ENCODE results near the gene VWA7.

- no peak for TF ChIP-seq CTCF (IDR thresholded peaks at IDR 0.05)
- no peak for TF ChIP-seq POLR2A (IDR thresholded peaks at IDR 0.05)
Measured at GRCh38 chr6:31764198-31764597, 12.9 kb downstream of the VWA7 start.

All from body of pancreas (tissue), 4 donors.